HepG2 (cell line): Measurements from ENCODE around the gene MXRA8. TPM values are rescaled to one million over a fixed set of nuclear protein-coding genes. Genes with fewer than 3 reads are reported as not detected.

Source experiments
- ARID3A ChIP-seq: IDR thresholded peaks from 2 replicates; pipeline ENCODE4 v1.6.1; 2012; ENCODE audit warnings: low read depth, low read length, improper control_type of control experiment
- DNMT3B ChIP-seq: conservative IDR thresholded peaks from 2 replicates; pipeline ENCODE4 v1.6.1; 2016; ENCODE audit warnings: missing biosample characterization, control low read depth
- HOXA9 ChIP-seq: sonication (generic); formaldehyde crosslinking; IDR thresholded peaks from 2 replicates; pipeline ENCODE4 v1.8.1; 2022; ENCODE audit warnings: missing genetic modification reagents, mild to moderate bottlenecking, moderate library complexity, borderline replicate concordance
- JUN ChIP-seq: sonication (generic); formaldehyde crosslinking; IDR thresholded peaks from 2 replicates; pipeline ENCODE4 v1.4.0; 2020; ENCODE audit warnings: mild to moderate bottlenecking, missing genetic modification reagents
- KLF13 ChIP-seq: sonication (generic); formaldehyde crosslinking; IDR thresholded peaks from 2 replicates; pipeline ENCODE4 v1.4.0; 2020; ENCODE audit warnings: mild to moderate bottlenecking, missing genetic modification reagents
- MLXIP ChIP-seq: sonication (generic); formaldehyde crosslinking; IDR thresholded peaks from 2 replicates; pipeline ENCODE4 v1.9.0; 2021; ENCODE audit warnings: missing genetic modification reagents, borderline replicate concordance
- MXD1 ChIP-seq: sonication (generic); formaldehyde crosslinking; IDR thresholded peaks from 2 replicates; pipeline ENCODE4 v1.4.0; 2020; ENCODE audit warnings: mild to moderate bottlenecking, missing genetic modification reagents
- NFKB2 ChIP-seq: sonication (generic); formaldehyde crosslinking; IDR thresholded peaks from 2 replicates; pipeline ENCODE4 v1.4.0; 2020; ENCODE audit warnings: missing genetic modification reagents, borderline replicate concordance
- NFKBIZ ChIP-seq: IDR thresholded peaks from 2 replicates; pipeline ENCODE4 v1.6.1; 2018; ENCODE audit warnings: missing genetic modification reagents, missing compliant biosample characterization
- NR2F6 ChIP-seq, 2 experiments: IDR thresholded peaks; 2 replicates each; pipeline ENCODE4 v1.6.1; 2016; ENCODE audit warnings: antibody characterized with exemption in 1 of 2, mild to moderate bottlenecking in 1 of 2
- PHB2 ChIP-seq: fragments of 450-650 bp; IDR thresholded peaks from 2 replicates; pipeline ENCODE4 v1.6.1; 2018; ENCODE audit not compliant: partially characterized antibody
- RERE ChIP-seq: IDR thresholded peaks from 2 replicates; pipeline ENCODE4 v1.6.1; 2016; ENCODE audit warnings: low read depth, missing genetic modification reagents, missing compliant biosample characterization
- RFX1 ChIP-seq: fragments of 450-650 bp; IDR thresholded peaks from 2 replicates; pipeline ENCODE4 v1.6.1; 2017
- SAP130 ChIP-seq: IDR thresholded peaks from 2 replicates; pipeline ENCODE4 v1.6.1; 2016; ENCODE audit warnings: low read depth
- SRY ChIP-seq: sonication (generic); formaldehyde crosslinking; IDR thresholded peaks from 2 replicates; pipeline ENCODE4 v1.8.0; 2022; ENCODE audit warnings: mild to moderate bottlenecking, missing genetic modification reagents
- ZFYVE20 ChIP-seq: sonication (generic); formaldehyde crosslinking; IDR thresholded peaks from 2 replicates; pipeline ENCODE4 v1.8.0; 2023; ENCODE audit warnings: low read depth, mild to moderate bottlenecking, moderate library complexity, missing genetic modification reagents, borderline replicate concordance
- ZNF230 ChIP-seq: sonication (generic); formaldehyde crosslinking; IDR thresholded peaks from 2 replicates; pipeline ENCODE4 v1.4.0; 2020; ENCODE audit warnings: mild to moderate bottlenecking, missing genetic modification reagents
- polyA plus RNA-seq, 8 experiments: library from polyadenylated mRNA; depleted of rRNA in 3 of 8; stranded (reverse) in 7 of 8; unstranded in 1 of 8; fragments of >200 nt; fragmentation: Illumina TruSeq in 4 of 8; extraction: Trizol in 4 of 8; gene quantifications; 2 replicates each; pipeline versions ENCODE4 v1.2.1 to v1.2.3, GENCODE V29; 2011 to 2016; ENCODE audit warnings: low read depth in 4 of 8, missing spikeins in 1 of 8, mixed read lengths in 1 of 8; ENCODE audit not compliant: insufficient read depth in 1 of 8
- total RNA-seq, 5 experiments: library from RNA; depleted of rRNA; stranded (reverse); fragments of >200 nt; fragmentation: Illumina TruSeq; extraction: Trizol; gene quantifications; 2 replicates each; pipeline ENCODE4 v1.2.3, GENCODE V29; 2016; ENCODE audit warnings: low read depth in 1 of 5
- TF ChIP-seq, protein P1 (sequence below): sonication (generic); formaldehyde crosslinking; conservative IDR thresholded peaks from 2 replicates; pipeline ENCODE4 v1.8.0; 2022; ENCODE audit warnings: low read depth, missing genetic modification reagents

MXRA8 gene
- total and polyA plus RNA-seq, 2 of the 13 experiments (the other 11 are each of a cell fraction or from before 2014, with no cell fraction given): 19.8 to 44.8 TPM

- TF ChIP-seq MXD1 (peak; percentile 68; the same call in 1 of the 2 replicates), SRY (CRISPR knock-in tag) (peak; percentile 75; the same call in 1 of the 2 replicates), DNMT3B (no peak), ZFYVE20 (CRISPR knock-in tag) (no peak), JUN (CRISPR knock-in tag) (0 out of 2 replicates have a peak, but pooled peaks have one; percentile 36), NR2F6 (IDR thresholded peaks at IDR 0.05) (no peak), NR2F6 (CRISPR knock-in tag; IDR thresholded peaks at IDR 0.05) (0 out of 2 replicates have a peak, but pooled peaks have one; percentile 45), KLF13 (CRISPR knock-in tag) (no peak), NFKB2 (CRISPR knock-in tag) (peak; percentile 77), SAP130 (CRISPR knock-in tag) (peak; percentile 89), MLXIP (CRISPR knock-in tag) (no peak), PHB2 (no peak), RFX1 (no peak), NFKBIZ (CRISPR knock-in tag) (no peak), ARID3A (no peak), HOXA9 (CRISPR knock-in tag) (no peak), RERE (no peak), ZNF230 (CRISPR knock-in tag) (no peak)
- TF ChIP-seq, protein P1, sequence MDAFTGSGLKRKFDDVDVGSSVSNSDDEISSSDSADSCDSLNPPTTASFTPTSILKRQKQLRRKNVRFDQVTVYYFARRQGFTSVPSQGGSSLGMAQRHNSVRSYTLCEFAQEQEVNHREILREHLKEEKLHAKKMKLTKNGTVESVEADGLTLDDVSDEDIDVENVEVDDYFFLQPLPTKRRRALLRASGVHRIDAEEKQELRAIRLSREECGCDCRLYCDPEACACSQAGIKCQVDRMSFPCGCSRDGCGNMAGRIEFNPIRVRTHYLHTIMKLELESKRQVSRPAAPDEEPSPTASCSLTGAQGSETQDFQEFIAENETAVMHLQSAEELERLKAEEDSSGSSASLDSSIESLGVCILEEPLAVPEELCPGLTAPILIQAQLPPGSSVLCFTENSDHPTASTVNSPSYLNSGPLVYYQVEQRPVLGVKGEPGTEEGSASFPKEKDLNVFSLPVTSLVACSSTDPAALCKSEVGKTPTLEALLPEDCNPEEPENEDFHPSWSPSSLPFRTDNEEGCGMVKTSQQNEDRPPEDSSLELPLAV: no peak
Observed at GRCh38 chr1:1306661-1307260, 51.6 kb downstream of the MXRA8 start (continued).
